ENCODE data around the gene SIX4. TPM values are rescaled to one million over a fixed set of nuclear protein-coding genes. Genes with fewer than 3 reads are reported as not detected.
A peak's percentile ranks its signal among the peaks of the same experiment; 100 is the strongest.

Gene SIX4
- total and polyA plus RNA-seq, 9 of the 15 experiments (the other 6 are each of a cell fraction or from before 2014, with no cell fraction given) = 0.77 to 8.6 (median 5.6) TPM

DNA sequence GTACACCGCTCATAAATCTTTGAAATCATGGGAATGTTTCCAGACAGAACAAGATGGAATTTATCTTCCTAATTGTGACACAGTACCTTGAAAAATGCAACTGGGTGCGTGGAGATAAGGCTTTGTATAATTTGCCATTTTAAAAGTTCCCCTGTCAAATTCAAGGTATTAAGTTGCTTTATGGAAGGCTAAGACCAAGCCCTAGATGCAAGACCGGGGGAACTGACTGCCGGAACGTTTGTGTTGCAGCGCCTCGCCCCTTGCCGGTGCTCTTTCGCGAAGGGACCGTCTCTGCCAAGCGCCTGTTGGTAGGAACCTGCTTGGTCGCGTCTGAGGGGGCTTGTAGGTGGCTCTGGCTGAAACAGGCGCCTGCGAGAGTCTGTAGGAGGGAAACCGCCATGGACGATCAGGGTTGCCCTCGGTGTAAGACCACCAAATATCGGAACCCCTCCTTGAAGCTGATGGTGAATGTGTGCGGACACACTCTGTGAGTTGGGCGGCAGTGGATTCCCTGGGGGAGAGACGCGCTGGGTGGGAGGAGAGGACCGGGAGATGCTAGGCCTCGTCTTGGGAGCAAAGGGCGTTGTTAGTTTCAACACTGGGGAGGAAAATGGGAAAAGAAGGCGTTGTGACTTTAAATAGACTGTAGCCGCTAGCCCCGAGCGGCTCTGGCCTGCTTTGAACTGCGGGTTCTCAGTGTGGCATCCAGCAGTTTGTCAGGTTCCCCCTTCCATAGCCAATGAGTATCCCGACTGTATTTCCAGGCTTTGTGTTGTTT lies 10.5 kb upstream of the SIX4 start, which contains the start of gene MNAT1 (continued):
- TF ChIP-seq MTA1 (IDR thresholded peaks at IDR 0.05; ENCODE audit: borderline replicate concordance) (no peak), ZNF277 (CRISPR knock-in tag; IDR thresholded peaks at IDR 0.05; ENCODE audit: borderline replicate concordance) (no peak), FOS (IDR thresholded peaks at IDR 0.05; ENCODE audit: extremely low read depth, insufficient read length) (no peak), HIVEP1 (CRISPR knock-in tag; IDR thresholded peaks at IDR 0.05) (no peak), HDAC3 (IDR thresholded peaks at IDR 0.05; ENCODE audit: borderline replicate concordance, partially characterized antibody) (no peak), NFXL1 (CRISPR knock-in tag; IDR thresholded peaks at IDR 0.05) (no peak), ZNF436 (CRISPR knock-in tag; IDR thresholded peaks at IDR 0.05) (no peak), BRCA1 (IDR thresholded peaks at IDR 0.05) (no peak), BRCA1 (CRISPR knock-in tag; IDR thresholded peaks at IDR 0.05) (no peak), PHF20 (IDR thresholded peaks at IDR 0.05; ENCODE audit: partially characterized antibody) (peak; percentile 75), MCM7 (IDR thresholded peaks at IDR 0.05) (no peak), ZNF785 (CRISPR knock-in tag; IDR thresholded peaks at IDR 0.05) (no peak), ZNF431 (CRISPR knock-in tag; IDR thresholded peaks at IDR 0.05) (no peak), ATF7 (IDR thresholded peaks at IDR 0.05) (peak; percentile 43; the same call in 1 of the 2 replicates), ZNF449 (CRISPR knock-in tag; IDR thresholded peaks at IDR 0.05) (no peak)
- TF ChIP-seq, protein P1, sequence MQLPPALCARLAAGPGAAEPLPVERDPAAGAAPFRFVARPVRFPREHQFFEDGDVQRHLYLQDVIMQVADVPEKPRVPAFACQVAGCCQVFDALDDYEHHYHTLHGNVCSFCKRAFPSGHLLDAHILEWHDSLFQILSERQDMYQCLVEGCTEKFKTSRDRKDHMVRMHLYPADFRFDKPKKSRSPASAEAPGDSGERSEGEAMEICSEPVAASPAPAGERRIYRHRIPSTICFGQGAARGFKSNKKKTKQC (CRISPR knock-in tag; IDR thresholded peaks at IDR 0.05) = 0 out of 2 replicates have a peak, but pooled peaks have one; percentile 32
- TF ChIP-seq, protein P2, sequence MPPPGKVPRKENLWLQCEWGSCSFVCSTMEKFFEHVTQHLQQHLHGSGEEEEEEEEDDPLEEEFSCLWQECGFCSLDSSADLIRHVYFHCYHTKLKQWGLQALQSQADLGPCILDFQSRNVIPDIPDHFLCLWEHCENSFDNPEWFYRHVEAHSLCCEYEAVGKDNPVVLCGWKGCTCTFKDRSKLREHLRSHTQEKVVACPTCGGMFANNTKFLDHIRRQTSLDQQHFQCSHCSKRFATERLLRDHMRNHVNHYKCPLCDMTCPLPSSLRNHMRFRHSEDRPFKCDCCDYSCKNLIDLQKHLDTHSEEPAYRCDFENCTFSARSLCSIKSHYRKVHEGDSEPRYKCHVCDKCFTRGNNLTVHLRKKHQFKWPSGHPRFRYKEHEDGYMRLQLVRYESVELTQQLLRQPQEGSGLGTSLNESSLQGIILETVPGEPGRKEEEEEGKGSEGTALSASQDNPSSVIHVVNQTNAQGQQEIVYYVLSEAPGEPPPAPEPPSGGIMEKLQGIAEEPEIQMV (tag; conservative IDR thresholded peaks at IDR 0.05; ENCODE audit: low read depth) = no peak

All from K562 (cell line).